ENCODE data around the gene TSHR.
"Not testable (repeated sequence)": the region's sequence is repeated elsewhere in the genome, so short reads cannot be mapped to it uniquely, and the experiment has no call there.

The TSHR gene

DNA sequence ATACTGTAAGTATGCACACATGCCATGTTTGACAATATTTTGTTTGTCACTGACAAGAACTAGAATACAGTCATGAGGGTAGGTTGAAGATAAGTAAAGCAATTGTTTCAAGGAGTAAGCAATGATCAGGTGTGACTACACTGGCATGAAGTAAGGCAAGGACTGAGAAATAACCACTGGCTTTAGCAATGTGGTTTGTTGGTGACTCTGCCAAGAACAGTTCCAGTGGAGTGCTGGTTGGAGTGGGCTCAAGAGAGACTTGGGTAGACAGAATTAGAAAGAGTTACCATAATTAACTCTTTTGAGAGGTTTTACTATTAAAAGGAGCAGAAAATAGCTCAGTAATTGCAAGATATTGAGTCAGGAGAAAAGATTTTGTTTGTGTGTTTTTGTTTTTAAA lies 135.7 kb downstream of the TSHR start:
- no peak for DNase-seq

DNA sequence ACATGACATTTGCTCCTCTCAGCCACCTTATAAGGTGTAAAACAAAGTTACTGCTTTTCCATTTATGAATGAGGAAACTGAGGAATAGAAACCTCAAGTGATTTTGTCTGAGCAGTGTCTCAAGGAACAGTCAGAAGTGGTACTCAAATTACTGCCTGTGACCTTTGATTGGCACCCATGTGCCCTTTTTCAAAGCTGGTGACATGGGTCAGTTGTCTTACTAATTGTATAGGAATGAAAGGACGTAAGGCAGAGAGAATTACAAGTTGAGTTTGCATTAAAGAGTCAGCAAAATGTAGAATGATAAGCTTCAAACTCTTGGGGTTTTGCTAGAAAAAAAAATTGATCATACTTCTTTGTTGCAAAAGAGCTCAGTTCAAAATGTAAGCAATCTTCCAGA lies 136.2 kb downstream of the TSHR start:
- no peak for DNase-seq

DNA sequence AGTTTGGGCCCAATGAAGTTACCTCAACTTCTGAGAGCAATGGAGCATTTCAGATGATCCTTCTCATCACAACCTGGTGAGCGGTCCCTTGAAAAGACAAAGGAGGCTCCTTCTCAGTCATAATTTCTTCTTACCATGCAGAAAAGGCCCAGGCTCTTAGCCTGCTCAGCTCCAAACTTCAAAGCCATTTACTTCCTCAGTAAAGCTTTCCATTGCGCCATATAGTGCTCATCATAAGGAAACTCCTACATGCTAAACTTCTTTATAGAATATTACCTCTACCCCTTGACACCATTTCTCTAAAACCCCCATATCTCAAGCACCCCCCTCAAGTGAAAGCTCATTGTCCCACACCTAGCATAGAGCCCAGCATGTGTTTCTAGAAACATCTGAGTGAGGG lies 138.2 kb downstream of the TSHR start:
- DNase-seq = no peak

DNA sequence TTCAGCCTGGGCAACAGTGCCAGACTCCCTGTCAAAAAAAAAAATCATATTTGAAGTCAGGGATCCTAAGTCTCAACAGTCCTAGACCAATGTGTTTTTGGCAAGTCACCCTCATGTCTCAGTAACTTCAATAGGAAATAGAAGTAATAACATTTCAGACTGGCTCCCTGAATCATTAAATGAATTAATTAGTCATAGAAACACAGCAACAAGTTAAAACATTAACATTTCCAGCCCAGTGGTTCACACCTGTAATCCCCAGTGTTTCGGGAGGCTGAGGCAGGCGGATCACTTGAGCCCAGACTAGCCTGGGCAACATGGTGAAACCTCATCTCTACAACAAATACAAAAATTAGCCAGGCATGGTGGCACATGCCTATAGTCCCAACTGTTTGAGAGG lies 140.1 kb downstream of the TSHR start:
- no peak for DNase-seq

DNA sequence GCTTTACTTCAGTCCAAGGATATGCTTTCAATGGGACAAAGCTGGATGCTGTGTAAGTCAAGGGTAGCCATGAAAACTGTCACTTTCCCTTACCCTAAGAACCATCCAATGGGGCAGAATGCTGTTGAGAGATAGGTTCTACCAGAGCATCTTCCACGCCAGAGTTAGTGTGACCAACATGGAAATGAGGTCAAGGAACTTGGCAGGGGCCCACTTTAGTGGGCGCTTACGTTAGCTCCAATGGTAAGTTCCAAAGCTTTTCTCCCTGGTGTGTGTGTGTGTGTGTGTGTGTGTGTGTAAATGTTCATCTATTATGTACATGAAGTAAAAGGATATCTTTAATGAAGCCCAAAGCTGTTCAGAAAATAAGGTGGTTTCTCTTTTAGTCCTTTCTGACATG lies 141.2 kb downstream of the TSHR start:
- no peak for DNase-seq

DNA sequence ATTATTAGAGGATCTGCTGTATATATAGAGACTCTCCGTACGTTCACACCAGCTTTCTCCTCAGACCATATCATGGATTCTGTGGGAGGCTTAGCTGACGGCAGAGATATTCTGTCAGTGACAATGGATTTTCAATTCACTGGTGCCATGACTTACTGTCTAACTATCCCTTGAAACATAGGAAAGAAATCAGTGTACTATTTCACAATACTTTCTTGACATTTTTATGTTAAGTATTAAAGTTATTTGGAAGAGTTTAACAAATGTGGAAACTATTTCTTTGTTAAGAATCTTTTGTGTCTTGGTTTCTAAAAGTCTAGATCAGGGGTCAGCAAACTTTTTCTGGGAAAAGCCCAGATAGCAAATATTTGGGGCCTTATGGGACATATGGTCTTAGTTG lies 146.8 kb downstream of the TSHR start:
- no peak for DNase-seq

DNA sequence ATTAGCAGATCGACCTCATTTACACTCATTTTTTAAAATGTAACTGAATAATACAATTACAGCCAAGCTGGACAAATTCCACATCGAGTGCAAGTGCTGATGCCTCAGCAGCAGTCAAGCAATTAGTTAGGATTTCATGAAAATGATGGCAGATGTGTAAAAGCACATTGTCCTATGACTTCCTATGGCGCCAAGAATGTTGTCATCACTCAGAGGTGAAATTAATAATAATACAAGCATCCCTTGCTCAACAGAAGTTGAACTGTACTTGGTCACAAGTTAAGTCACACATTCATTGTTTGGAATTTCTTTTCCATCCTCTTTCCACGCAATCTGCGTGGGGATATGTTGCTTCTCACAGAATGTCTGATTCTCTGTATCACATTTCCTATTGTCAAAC lies 148.0 kb downstream of the TSHR start:
- no peak for DNase-seq

DNA sequence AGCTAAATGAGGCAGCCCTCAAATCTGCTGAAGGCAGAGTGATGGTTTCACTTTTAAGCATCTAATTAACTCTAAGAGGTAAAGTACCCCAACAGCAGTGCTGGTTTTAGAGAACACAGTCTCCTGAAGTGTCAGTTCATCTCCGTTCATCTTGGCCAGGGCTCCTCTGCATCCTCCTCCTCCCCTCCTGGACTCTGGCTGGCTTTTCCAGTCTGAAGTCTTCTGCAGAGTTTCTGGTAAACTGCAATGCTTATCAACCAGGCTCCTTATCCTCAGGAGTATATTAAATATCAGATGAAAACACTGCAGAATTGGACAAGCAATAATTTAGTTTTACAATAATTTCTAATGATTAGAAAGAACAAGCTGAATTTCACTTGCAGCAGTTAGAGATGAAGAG lies 150.0 kb downstream of the TSHR start:
- DNase-seq = no peak

DNA sequence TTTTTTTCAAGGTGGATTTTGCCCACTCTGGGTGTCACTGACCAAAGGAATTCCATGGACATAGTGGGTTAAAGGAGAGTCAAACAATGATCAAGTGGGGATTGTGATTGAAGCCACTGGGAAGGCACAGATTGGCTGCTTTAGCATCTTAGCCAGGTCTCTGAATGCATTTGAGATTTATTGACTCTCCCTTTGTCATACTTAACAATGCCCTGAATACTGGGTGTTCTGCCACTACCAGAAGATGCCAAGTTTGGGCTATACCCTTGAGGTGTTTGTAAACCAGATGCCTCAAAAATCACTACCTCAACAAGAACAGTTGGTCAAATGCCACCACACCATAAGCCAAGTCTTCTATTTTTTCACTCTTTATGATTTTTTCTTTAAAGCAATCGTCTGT lies 150.5 kb downstream of the TSHR start:
- DNase-seq = no peak

DNA sequence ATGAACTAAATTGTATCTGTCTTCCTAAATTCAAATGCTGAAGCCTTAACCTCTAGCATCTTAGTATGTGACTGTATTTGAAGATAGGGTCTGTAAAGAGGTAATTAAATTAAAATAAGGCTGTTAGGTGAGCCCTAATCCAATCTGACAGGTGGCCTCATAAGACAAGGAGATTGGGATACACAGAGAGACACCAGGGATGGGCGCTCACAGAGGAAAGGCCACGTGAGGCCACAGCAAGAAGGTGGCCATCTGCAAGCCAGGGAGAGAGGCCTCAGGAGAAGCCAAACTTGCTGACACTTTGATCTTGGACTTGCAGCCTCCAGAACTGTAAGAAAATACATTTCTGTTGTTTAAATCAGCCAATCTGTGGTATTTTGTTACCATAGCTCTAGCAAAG lies 154.8 kb downstream of the TSHR start:
- no peak for DNase-seq

DNA sequence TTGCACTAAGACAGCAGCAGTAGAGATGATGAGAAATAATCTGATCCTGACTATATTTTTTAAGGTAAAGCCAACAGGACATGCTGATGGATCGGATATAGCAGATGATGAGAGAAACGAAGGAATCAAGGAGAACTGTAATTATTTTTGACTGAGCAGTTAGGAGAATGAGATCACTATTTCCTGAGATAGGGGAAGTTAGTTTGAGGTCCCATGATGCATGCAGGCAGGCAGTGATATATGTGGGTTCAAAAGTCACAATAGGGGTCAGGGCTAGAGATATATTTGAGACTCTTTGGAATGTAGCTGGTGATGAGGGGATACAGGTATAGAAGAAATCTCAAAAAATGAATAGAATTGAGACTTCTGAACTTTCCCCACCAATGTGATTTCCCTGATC lies 157.8 kb downstream of the TSHR start:
- no peak for DNase-seq

DNA sequence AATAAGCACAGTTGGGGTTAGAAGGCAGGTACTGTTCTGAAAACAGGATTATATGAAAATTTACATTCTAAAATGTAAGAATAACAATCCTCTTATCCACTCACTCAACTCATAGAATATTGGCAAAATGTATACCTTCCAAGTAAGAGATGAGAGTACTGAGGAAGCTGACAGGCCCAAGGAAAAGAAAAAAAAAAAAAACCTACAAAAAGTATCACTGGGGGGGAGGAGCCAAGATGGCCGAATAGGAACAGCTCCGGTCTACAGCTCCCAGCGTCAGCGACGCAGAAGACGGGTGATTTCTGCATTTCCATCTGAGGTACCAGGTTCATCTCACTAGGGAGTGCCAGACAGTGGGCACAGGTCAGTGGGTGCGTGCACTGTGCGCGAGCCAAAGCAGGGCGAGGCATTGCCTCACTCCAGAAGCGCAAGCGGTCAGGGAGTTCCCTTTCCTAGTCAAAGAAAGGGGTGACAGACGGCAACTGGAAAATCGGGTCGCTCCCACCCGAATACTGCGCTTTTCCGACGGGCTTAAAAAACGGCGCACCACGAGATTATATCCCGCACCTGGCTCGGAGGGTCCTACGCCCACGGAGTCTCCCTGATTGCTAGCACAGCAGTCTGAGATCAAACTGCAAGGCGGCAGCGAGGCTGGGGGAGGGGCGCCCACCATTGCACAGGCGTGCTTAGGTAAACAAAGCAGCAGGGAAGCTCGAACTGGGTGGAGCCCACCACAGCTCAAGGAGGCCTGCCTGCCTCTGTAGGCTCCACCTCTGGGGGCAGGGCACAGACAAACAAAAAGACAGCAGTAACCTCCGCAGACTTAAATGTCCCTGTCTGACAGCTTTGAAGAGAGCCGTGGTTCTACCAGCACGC lies 158.8 kb downstream of the TSHR start:
- DNase-seq = not testable (repeated sequence)

DNA sequence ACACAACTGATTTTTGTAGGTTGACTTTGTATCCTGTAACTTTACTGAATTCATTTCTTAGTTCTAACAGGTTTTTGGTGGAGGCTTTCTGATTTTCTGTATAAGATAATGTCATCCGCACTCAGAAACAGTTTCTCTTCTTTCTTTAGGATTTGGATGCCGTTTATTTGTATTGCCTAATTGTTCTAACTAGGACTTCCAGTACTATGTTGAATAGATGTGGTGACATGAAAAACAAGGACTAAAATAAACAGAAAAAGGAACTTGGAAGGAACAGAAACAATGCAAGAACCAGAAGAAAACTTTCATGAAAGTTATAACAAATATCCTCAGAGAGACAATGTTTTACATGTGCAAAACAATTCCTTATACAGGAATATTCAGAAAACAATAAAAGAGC lies 165.1 kb downstream of the TSHR start:
- DNase-seq = no peak

DNA sequence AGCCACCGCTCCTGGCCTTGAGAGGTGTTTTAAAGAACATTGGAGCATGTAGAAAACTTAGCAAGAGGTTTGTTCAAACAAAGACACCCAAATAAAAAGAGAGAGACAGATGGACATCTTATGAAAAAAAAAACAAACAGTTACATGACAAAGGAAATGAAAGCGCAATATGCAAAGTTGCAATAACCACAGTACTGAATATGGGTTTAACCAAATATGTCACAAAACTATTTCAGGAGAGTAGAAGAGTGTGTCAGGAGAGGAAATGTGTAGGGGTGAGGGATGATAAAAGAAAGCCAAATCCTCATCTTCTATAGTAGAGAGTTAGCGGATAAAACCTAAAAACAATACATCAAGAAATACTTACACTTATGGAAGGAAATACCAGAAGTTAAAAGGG lies 166.9 kb downstream of the TSHR start:
- DNase-seq = no peak

DNA sequence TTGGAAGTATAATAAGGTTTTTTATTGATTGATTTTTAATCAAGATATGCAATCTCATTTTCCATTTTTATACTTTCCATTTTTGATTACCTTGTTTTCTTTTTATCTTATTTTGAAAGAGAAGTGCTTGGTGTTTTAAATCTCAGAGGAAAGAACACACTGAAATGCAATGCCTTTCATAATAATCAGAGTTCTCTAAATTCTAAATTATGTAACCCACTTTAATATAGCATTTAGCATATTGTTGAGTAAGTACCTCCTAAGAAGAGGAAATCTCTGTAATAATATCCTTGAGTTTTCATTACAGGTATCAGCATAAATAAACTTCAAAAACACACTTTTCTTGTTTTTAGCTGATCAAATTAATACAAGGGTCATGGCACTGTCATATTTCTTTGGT lies 168.4 kb downstream of the TSHR start:
- DNase-seq = no peak

DNA sequence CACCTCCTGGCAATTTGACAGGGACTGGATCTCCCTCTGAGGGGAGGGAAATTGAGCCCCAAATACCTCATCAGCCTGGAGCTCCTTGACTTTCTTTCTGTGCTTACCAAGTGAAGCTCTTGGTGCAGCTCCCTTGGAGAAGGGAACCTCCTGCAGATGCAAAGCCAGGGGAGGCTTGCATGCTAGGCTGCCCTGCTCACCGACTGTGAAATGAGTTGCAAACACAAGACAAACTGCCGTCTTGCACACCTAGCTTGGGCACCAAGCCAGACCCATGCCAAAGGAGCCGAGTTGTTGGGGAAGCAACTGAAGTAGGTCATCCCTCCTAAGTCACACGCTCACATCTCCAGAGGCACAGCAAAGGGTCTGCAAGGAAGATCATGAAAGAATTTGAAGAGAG lies 170.1 kb downstream of the TSHR start:
- DNase-seq = no peak

DNA sequence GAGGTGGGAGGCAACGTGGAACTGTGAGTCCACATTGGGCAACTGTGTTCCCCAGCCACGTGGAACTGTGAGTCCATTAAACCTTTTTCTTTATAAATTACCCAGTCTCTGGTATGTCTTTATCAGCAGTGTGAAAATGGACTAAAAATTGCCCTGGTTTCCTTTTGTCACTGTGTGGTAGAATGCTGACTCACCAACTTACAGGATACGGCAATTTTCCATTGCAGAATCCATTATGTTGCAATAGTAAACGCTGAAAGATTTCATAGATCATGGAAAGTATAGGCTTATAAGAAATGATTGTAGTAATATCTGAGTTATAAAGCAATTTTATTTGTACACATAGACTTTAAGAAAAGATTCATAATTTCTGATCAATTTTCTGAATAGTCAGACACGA lies 172.4 kb downstream of the TSHR start:
- no peak for DNase-seq

DNA sequence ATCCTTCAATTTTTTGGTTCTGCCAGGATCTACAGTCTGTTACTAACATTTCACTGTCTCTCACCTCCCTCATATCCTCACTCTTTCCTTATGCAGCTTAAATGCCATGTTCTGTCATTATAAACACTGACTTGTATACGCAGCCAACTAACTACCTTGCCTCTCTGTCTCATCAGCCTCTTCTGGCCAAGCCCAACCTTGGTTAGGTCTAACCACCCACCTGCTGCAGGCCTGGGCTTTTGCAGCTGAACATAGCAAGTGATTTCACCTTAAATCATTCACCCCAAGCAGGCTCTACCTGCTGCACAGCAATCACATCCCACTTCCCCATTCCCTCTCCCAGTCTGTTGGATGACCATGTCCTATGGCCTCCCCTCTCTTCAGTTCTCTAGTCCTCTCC lies 173.8 kb downstream of the TSHR start:
- no peak for DNase-seq

DNA sequence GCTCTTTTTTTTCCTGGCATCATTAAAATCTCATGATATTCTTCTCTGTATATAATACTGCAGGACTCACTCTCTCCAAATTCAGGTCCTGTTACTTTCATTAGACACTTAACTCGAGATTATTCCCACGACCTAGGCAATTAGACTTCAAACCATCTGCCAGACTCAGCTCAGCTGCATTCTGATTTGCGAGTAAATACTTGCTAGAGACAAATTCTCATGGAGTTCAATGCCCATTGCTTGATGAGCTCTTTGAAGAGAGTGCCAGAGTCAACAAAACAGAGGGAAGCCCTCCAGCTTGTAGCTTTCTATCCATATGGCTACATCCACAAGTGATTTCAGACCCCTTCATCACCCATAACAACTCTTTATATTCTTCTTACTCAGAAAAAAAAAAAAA lies 177.0 kb downstream of the TSHR start:
- no peak for DNase-seq

DNA sequence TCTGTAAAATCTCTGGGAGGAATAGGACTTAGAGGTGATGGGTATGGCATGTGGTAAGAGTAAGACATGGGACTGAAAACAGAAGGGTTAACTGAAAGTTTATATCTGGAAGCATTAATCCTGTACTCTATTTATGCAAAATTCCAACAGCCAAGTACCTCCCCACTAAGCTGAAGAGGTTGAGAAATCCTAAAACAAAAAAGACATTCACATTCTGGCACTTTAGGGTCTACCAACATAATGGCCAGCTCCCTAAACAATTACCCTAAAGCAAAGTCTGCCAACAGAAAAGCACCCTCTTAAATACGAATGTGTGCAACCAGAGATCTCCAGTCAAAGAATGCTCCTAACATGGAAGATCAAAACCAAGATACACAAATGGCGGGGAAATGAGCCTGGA lies 178.0 kb downstream of the TSHR start:
- DNase-seq = no peak

DNA sequence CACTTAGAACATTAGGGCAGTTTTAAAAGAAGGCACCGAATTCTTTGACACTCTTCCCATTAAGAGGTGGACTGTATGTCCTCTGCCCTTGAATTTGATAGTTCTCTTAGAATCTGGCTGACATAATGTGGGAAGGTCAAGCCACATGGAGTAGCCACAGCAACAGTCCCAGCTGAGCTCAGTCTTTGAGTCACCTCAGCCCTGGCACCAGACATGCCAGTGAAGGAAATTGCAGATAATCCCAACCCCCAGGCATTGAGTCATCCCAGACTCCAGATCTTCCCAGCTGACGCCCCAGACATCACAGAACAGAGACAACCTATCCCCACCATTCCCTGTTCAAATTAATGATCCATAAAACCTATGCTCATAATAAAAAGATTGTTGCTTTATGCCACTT lies 181.9 kb downstream of the TSHR start:
- no peak for DNase-seq

DNA sequence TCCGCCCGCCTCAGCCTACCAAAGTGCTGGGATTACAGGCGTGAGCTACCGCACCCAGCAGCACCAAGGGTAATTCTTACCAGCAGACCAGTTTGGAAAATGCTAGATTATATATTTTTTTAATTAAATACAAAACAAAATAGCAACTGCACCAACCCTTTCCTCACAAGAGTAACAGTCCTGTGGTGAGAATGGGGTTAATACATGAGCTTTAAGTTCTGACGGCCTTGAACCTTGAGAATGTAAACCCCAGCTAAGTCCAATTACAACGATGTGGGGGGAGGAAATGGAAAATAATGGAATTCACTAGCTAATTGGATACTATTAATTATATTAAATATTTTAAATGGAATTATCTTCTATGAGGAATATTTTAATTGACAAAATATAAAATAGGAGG lies 183.0 kb downstream of the TSHR start:
- DNase-seq = no peak

DNA sequence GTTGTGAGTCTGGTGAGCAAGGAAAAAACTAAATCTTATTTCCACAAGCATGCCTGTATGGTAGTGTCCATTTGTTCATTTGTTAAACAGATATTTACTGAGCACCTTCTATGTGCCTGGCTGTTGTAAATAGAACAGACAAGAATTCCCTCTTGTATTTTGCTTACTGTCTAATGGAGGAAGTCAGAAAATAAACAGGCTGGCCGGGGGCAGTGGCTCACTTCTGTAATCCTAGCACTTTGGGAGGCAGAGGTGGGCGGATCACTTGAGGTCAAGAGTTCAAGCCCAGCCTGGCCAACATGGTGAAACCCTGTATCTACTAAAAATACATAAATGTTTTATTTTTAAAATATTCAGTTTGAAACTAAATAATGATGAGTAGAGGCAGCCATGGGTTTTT lies 186.0 kb downstream of the TSHR start:
- DNase-seq = no peak

DNA sequence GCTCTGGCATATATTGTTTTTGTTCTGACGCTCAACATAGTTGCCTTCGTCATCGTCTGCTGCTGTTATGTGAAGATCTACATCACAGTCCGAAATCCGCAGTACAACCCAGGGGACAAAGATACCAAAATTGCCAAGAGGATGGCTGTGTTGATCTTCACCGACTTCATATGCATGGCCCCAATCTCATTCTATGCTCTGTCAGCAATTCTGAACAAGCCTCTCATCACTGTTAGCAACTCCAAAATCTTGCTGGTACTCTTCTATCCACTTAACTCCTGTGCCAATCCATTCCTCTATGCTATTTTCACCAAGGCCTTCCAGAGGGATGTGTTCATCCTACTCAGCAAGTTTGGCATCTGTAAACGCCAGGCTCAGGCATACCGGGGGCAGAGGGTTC lies 188.4 kb downstream of the TSHR start:
- no peak for DNase-seq
